Uterus (tissue), 4 donors: ENCODE measurements around the gene GLIPR2. TPM values are rescaled to one million over a fixed set of nuclear protein-coding genes. Genes with fewer than 3 reads are reported as not detected.

ENCODE experiments used
- DNase-seq, 2 donors: peaks; one replicate each; pipeline ENCODE4 v3.0.0-alpha.2; 2019 to 2020
- H3K27ac ChIP-seq, 2 donors: fragments of 200-600 bp; sonication (generic); 1 replicate in 1 of 2; 2 replicates in 1 of 2; pipeline ENCODE4 v1.5.1; 2016 to 2018
- H3K27me3 ChIP-seq, 2 donors: fragments of 200-600 bp; sonication (generic); one replicate each; pipeline ENCODE4 v1.5.1; 2018 to 2019; ENCODE audit warnings: control low read depth in 1 of 2
- H3K36me3 ChIP-seq, 2 donors: fragments of 200-600 bp; sonication (generic); one replicate each; pipeline ENCODE4 v1.5.1; 2019; ENCODE audit warnings: control low read depth in 1 of 2
- H3K4me1 ChIP-seq, 2 donors: fragments of 200-600 bp; sonication (generic); one replicate each; pipeline ENCODE4 v1.5.1; 2018 to 2019; ENCODE audit warnings: control low read depth in 1 of 2
- H3K4me3 ChIP-seq, 2 donors: fragments of 200-600 bp; sonication (generic); 1 replicate in 1 of 2; 2 replicates in 1 of 2; pipeline ENCODE4 v1.5.1; 2018 to 2019; ENCODE audit warnings: mild to moderate bottlenecking in 1 of 2
- H3K9me3 ChIP-seq, 2 donors: fragments of 200-600 bp; sonication (generic); one replicate each; pipeline ENCODE4 v1.5.1; 2019; ENCODE audit warnings: control low read depth in 1 of 2
- POLR2A ChIP-seq, 2 donors: fragments of 450-650 bp; IDR thresholded peaks; one replicate each; pipeline ENCODE4 v1.6.1; 2016; ENCODE audit warnings: antibody characterized with exemption in 2 of 2, mild to moderate bottlenecking in 1 of 2, moderate library complexity in 1 of 2
- intact Hi-C: fragments of 100-400 bp; cut with DNase I; formaldehyde crosslinking; loops from one replicate; pipeline ENCODE4 v1.15.1; 2023; ENCODE audit warnings: low total_unique reads
- total RNA-seq, 4 donors: library from RNA; depleted of rRNA in 3 of 4; stranded (reverse); fragments of >200 nt in 3 of 4; gene quantifications; one replicate each; pipeline versions ENCODE4 v1.1.0 to v1.2.4, GENCODE V29; 2014 to 2023
- TF ChIP-seq, protein P1 (sequence below), 4 experiments: fragments of 200-600 bp in 2 of 4; fragments of 450-650 bp in 2 of 4; sonication (generic) in 2 of 4; IDR thresholded peaks; one replicate each; pipeline ENCODE4 v1.5.1; 2016 to 2019; ENCODE audit warnings: antibody characterized with exemption in 4 of 4, mild to moderate bottlenecking in 2 of 4, moderate library complexity in 1 of 4
- donor health status: DM: yes; HTN: yes; CAD: no.

Gene GLIPR2
- total RNA-seq, 4 donors from 2014 or later = 25.6 to 109 (median 60.8) TPM

DNA sequence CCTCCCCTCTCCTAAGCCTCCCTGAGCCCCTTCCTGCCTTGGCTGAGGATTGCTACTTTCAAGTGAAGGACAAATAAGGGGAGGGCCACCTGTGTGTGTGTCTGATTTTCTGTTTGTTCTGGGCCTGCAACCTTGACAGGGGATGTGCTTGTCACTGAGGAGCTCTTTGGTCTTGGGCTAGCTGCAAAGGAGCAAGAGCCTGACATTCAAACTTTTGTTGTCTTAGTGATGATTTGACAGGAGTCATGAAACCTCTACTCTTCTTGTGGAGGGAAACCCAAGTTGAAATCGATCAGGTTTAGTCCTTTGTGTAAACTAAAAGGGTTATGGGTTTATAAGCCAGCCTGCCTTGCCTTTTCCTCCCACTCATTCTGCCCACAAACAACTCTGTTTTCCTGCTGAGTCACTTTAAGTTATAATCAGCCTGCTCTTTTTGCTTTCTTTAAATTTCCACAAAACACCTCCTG lies 71.0 kb downstream of the GLIPR2 start:
- DNase-seq = no peak
- no peak overlapping the region for H3K4me3 ChIP-seq
- H3K9me3 ChIP-seq = no peaks in the 10 kb centered on the region
- H3K4me1 ChIP-seq = no peaks in the 10 kb centered on the region
- TF ChIP-seq POLR2A (IDR thresholded peaks at IDR 0.05) = no peak
- TF ChIP-seq, protein P1, sequence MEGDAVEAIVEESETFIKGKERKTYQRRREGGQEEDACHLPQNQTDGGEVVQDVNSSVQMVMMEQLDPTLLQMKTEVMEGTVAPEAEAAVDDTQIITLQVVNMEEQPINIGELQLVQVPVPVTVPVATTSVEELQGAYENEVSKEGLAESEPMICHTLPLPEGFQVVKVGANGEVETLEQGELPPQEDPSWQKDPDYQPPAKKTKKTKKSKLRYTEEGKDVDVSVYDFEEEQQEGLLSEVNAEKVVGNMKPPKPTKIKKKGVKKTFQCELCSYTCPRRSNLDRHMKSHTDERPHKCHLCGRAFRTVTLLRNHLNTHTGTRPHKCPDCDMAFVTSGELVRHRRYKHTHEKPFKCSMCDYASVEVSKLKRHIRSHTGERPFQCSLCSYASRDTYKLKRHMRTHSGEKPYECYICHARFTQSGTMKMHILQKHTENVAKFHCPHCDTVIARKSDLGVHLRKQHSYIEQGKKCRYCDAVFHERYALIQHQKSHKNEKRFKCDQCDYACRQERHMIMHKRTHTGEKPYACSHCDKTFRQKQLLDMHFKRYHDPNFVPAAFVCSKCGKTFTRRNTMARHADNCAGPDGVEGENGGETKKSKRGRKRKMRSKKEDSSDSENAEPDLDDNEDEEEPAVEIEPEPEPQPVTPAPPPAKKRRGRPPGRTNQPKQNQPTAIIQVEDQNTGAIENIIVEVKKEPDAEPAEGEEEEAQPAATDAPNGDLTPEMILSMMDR (IDR thresholded peaks at IDR 0.05) = no peak
- peak overlapping the region; percentile 25 to 66 for H3K27ac ChIP-seq
- no peaks in the 10 kb centered on the region for H3K36me3 ChIP-seq
- intact Hi-C loops = loop anchor here (10.0 kb wide), 1 partner anchor 117 kb away; no protein-coding TSS in a partner anchor
- H3K27me3 ChIP-seq = no peaks in the 10 kb centered on the region

DNA sequence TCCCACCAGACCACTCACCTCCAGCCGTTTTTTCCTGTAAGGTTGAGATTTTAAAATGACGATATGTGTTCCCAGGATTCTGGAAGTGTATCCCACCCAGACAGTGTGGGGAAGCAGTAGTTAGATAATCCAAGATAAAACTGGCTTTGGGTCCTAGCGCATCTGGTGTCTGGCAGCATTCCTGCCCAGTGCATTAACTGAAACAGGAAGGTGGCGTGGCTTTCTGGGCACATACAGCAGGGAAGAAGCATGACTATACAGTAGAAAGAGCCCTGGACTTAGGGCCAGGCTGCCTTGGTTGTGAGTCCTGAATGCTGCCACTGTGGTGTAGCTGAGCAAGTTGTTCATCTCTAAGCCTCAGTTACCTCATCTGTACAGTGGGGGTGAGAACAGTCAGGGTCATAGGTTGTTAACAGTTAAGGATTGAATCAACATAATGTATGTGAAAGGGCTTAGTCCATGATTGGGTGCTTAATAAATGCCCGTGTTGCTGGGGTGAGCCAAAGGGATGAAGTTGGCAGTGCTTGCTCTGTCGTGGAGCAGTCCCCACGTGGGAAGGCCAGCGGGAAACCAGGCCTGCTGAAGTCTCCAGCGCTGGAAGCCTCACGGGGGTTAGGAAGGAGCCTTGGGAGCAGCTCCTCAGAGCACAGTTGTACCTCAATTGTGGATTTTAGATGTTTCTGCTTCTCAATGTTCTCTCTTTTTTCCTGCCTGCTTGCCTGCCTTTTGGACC lies 72.2 kb downstream of the GLIPR2 start:
- Histone ChIP-seq H3K36me3 (no peaks in the 10 kb centered on the region), H3K27ac (peak overlapping the region in 1 of 2 donors; percentile 66), H3K9me3 (no peaks in the 10 kb centered on the region), H3K4me3 (no peak overlapping the region), H3K4me1 (no peaks in the 10 kb centered on the region), H3K27me3 (no peaks in the 10 kb centered on the region)
- no peak for TF ChIP-seq POLR2A (IDR thresholded peaks at IDR 0.05)
- TF ChIP-seq, protein P1 (IDR thresholded peaks at IDR 0.05) = no peak
- no peak for DNase-seq
- intact Hi-C loops = loop anchor here (10.0 kb wide), 1 partner anchor 116 kb away; no protein-coding TSS in a partner anchor

DNA sequence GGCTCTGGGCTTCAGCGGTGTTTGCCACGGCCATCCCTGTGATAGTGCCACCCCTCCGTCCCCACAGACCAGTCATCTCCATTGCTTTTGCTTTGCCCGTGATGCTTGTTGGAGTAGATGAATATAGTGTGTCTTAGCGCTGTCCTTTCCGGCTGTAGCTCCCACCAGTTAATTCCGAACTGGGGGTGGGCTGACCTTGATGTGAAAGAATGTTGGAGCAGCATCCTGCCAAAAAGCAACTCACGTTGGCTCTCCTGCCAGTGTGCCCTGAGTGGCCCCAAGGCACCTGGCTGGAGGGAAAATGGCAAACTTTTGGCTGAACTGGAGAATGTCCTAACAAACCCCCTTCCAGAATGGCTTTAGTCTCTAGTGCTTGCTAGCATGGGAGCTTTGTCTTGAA lies 74.2 kb downstream of the GLIPR2 start:
- H3K27ac ChIP-seq = no peak overlapping the region
- H3K27me3 ChIP-seq = no peaks in the 10 kb centered on the region
- H3K36me3 ChIP-seq = no peaks in the 10 kb centered on the region
- H3K4me3 ChIP-seq = no peak overlapping the region
- intact Hi-C loops = no loop called here
- no peaks in the 10 kb centered on the region for H3K4me1 ChIP-seq
- no peak for DNase-seq
- TF ChIP-seq, protein P1 (IDR thresholded peaks at IDR 0.05) = no peak
- no peak for TF ChIP-seq POLR2A (IDR thresholded peaks at IDR 0.05)
- no peaks in the 10 kb centered on the region for H3K9me3 ChIP-seq

DNA sequence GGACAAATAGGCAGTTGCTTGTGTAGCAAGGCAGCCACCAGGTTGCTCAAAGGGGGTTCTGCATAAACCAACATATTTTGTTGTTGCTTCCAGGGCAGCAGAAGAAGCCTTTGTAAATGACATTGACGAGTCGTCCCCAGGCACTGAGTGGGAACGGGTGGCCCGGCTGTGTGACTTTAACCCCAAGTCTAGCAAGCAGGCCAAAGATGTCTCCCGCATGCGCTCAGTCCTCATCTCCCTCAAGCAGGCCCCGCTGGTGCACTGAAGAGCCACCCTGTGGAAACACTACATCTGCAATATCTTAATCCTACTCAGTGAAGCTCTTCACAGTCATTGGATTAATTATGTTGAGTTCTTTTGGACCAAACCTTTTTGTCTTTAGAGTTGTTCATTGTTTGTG lies 75.0 kb downstream of the GLIPR2 start:
- Histone ChIP-seq H3K27me3 (no peaks in the 10 kb centered on the region), H3K36me3 (no peaks in the 10 kb centered on the region), H3K4me3 (no peak overlapping the region), H3K27ac (no peak overlapping the region), H3K4me1 (no peaks in the 10 kb centered on the region), H3K9me3 (no peaks in the 10 kb centered on the region)
- intact Hi-C loops = no loop called here
- no peak for TF ChIP-seq POLR2A (IDR thresholded peaks at IDR 0.05)
- TF ChIP-seq, protein P1 (IDR thresholded peaks at IDR 0.05) = no peak
- no peak for DNase-seq

DNA sequence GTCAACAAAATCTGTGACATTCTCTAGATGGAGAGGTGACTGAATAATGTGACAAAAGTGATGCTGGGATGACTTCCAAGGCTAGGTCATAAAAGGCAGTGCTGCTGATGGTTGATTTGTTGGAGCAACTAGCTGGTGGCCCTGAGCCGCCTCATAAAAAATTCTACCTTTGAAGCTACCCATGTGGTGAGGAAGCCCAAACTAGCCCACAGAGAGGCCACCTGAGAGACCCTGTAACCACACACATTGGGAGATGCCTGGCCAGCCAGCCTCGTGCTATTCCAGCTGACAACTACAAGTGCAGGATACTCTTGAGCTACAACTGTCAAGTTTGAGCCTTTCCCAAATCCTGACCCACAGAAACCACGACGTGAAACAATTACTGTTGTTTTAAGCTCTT lies 76.9 kb downstream of the GLIPR2 start:
- no peak overlapping the region for H3K27ac ChIP-seq
- DNase-seq = no peak
- H3K27me3 ChIP-seq = no peaks in the 10 kb centered on the region
- H3K9me3 ChIP-seq = no peaks in the 10 kb centered on the region
- TF ChIP-seq, protein P1 (IDR thresholded peaks at IDR 0.05) = no peak
- TF ChIP-seq POLR2A (IDR thresholded peaks at IDR 0.05) = no peak
- no peak overlapping the region for H3K4me3 ChIP-seq
- no peaks in the 10 kb centered on the region for H3K4me1 ChIP-seq
- intact Hi-C loops = no loop called here
- no peaks in the 10 kb centered on the region for H3K36me3 ChIP-seq
